CD4-positive, alpha-beta T cell treated with Interleukin-4 for 4 hours (primary cell): ENCODE results near the gene THYN1.

ENCODE experiments used
- DNase-seq: peaks from one replicate; pipeline ENCODE4 v3.0.0-alpha.2; 2020

The THYN1 gene

DNA sequence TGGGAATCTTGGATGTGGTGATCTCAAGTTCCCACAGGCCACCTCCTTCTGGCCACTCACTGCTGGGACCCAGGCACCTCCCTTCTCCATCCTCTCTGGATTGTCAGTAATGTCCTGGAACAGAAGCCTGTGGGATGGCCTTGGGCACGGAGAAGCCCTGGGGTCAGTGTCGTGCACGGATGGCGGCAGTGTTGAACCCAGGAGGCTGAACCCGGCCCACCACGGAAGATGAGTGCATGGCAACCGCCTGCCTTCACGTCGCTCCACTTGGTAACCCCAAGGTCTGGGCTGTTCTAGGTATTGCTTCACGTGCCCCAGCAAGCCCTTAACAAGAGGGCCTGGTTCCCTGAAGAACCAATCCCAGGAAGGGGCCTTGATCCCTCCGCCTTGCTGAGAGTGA, 7.1 kb downstream of the THYN1 start:
- DNase-seq: no peak

GRCh38 chr11:134245434-134245833, 7.7 kb downstream of the THYN1 start:
- no peak for DNase-seq

DNA sequence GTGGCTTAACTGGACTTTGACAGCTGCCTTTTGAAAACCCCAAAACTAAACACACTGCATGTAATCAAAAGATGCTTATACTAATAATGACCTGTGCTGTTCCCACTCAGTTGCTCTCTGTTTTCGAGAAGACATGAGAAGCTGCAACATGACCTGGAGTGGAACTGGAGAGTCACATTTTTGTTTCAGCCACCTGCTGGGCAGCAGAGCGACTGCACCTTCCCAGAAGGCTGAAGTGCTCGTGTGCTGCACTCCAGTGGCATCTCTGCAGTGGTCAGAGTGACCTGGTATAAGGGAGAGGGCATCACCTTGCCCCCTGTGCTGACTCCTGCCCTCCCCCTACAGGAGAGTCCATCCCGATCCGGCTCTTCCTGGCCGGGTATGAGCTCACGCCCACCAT, 8.6 kb downstream of the THYN1 start:
- DNase-seq: no peak

- no peak for DNase-seq
Observed at GRCh38 chr11:134243913-134244312, 9.2 kb downstream of the THYN1 start.

- no peak for DNase-seq
Observed at GRCh38 chr11:134242376-134242775, 10.8 kb downstream of the THYN1 start.

DNA sequence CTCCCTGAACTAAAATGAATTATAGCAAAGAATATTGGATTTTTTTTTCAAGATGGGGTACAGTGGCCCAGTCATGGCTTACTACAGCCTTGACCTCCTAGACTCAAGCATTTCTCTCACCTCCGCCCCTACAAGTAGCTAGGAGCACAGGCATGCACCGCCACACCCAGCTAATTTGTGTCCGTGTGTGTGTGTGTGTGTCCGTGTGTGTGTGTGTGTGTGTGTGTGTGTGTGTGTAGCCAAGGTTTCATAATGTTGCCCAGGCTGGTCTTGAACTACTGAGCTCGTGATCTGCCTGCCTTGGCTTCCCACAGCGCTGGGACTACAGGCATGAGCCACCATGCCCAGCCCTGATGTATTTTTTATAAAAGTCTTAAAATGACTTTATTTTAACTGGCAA, 12.6 kb downstream of the THYN1 start:
- DNase-seq: no peak

GRCh38 chr11:134238956-134239355, 14.2 kb downstream of the THYN1 start:
- DNase-seq: no peak

DNA sequence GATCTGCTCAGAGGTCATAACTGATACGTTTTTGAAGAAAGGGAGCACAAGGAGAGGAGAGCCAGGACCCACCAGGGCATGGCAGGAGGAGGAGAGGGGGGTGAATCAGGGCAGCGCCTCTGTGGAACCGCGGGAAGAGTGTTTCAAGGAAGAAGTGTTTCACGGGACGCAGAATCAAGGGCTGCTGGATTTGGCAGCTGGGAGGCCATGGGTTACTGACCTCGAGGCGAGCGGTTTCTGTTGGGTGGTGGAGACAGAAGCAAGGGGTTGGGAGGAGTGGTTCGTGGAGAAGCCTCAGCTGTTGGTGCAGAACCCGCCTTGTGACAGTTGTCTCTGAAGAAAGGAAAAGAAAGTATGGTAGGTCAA, 15.6 kb downstream of the THYN1 start:
- no peak for DNase-seq

DNA sequence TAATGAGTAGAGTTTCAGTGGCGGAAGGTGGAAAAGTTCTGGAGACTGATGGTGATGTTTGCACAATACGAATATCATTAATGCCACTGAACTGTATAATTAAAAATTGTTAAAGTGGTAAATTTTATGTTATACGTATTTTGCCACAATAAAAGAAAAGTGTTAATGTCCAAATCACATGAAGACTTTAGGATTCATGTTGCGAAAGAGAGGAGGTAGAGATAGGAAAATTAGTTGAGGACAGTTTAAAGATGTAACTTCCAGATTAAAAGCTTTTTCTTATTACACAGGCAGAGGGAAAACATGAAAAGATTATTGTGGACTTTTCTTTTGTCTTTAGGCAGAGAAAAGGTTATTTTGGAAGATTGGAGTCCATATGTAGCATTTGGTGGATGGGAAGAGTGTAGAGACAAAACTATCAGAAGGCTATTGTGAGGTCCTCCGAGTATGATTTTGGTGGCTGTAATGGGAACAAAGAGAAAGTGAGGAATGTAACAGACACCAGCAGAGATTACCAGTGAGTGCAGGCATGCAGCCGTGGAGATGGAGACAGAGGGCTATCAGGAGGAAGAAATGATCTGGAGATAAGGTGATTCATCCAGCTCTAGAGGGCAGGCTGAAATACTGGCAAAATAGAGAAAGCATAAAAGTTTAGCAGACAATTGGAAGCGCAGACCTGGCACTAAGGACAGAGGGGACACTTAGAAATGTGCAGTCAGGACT, 16.2 kb downstream of the THYN1 start:
- no peak for DNase-seq

DNA sequence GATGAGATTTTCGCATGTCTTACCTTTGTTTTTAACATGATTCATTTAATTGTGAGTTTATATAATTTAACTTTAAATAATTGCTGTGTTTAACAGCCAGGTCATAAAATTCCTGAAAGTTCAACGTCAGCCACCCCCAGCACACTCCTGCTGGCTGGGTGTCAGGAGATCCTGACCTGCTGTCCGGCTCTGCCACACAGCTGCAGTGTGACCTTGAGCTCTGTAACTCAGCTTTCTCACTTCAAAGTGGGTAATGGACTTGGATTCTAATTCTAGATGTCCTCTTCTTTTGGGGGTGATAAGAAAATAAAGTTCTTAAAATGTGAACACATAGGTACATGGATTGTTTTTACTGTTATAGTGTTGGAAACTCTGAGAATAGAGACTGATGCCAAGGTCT, 17.8 kb downstream of the THYN1 start:
- DNase-seq: no peak

DNA sequence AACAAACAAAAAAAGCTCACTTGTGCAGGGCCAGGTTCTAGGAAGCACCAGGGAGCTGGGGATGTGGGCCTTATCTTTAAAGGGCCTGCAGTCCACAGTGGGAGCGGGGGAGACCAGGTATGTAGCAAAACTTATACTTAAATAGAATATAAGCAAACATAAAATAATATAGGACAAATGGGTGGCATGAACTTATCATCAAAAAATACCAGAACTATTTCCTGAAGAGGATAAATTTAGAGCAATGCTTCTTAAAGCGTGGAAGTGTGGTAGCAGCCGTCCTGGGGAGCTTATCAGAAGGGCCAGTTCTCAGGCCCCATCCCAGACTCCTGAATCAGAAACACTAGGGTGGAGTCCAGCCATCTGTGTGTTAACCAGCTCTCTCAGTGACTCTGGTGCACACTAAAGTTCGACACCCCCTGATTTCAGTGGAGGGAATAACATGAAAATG, 19.4 kb downstream of the THYN1 start:
- no peak for DNase-seq

- DNase-seq: no peak
Observed at GRCh38 chr11:134231958-134232659, 21.0 kb downstream of the THYN1 start.

DNA sequence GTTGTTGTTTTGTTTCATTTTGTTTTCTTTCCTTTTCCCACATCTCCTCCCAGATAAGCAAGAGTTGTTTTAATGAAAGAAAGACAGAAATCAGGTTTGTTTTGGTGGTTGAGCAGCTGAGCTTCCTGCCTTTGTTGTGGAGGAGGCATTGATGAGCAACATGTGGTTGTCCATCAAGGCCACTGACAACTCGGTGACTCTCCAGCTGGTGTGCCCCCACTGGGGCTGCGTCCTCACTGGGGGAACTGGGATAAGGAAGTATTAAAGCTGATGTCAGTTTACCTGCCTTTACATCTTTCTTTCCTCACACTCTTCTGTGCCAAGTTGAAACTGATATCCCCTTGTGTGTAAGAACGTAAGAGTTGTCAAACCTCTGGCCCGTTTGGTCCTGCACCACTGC, 22.8 kb downstream of the THYN1 start:
- no peak for DNase-seq

DNA sequence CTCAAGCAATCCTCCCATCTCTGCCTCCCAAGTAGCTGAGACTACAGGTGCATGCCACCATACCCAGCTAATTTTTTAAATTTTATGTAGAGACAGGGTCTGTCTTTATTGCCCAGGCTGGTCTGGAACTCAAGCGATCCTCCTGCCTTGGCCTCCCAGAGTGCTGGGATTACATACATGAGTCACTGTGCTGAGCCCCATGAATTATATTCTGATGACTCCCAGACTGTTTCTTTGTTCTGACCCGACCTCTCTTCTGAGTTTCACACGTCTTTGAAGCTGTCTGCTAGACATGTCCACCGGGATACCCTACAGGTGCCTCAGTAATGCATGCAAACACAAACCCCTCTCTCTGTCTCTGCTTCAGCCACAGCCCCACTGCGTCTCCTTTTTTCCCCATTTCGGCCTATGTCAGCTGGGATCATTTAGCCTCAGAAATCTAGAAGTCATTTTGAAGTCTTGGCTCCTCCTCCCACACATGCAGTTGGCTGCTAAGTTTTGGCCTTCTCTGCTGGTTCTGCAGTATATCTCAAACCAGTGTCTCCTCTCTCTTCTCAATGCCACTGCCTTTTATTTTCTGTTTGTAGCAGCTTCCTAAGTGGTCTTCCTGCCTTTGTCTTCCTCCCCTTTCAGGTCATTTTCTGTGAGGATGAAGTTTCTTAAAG, 23.9 kb downstream of the THYN1 start:
- DNase-seq: no peak

DNA sequence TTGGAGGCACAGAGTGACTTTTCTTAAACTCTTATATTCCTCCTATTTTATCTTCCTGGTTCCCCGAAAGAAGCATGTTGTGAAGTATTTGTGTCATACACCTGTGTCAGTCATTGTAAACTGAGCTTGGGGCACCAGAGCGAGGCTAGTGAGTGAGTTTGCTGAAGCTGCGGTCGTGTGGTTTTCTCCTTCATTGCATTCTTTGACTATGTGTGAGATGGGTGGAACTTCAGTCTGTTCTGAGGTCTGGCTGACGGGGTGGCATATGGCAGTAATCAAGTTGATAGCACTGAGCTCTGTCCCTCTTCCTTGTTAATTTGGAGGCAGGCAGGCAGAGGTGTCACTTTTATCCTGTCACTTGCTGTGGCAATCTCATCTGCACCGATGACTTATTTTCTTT, 24.5 kb downstream of the THYN1 start:
- DNase-seq: peak; percentile 52

- DNase-seq: no peak
Observed at GRCh38 chr11:134226806-134227325, 26.3 kb downstream of the THYN1 start.

DNA sequence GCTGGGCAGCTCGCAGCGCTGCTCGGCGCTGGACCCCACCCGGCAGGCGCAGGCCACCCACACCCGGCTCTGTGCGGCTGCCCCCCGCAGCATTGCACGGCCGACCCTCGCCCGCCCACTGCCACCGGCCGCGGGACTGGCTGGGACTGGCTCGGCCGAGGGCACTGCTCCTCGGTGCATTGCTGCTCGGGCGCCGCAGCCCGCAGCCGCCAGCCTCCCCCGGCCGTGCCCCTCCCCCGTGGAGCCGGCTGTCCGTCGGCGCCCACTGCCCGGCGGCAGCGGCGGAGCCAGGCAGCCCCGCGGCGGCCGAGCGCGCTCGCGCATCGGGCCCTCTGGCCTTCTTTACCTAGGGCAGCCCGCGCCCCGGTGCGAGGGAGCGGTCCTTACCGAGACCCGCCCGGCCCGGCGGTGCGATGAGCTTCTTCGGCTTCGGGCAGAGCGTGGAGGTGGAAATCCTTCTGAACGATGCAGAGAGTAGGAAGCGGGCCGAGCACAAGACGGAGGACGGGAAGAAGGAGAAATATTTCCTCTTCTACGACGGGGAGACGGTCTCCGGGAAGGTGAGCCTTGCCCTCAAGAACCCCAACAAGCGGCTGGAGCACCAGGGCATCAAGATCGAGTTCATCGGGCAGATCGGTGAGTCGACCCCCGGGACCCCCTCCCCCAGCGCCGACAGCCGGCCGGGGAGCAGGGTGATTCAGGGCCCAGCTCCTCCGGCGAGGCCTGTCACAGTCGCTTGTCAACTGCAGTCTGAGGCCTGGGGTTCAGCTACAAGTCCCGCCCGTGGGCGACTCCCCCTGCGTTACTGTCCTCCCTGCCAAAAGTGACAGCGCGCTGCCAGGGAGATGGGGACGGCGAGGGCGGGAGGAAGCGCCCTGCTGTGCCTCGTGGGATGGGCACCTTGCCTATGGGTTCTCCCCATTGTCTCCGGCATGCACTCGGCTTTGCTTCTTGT, 28.2 kb downstream of the THYN1 start:
- peak; percentile 42 for DNase-seq

GRCh38 chr11:134223836-134224709, 29.1 kb downstream of the THYN1 start, which contains the start of the genes NCAPD3 and VPS26B:
TSS of gene NCAPD3 (minus strand) at chr11:134223967. CDS start at chr11:134223926, 41 bp downstream.
TSS of gene VPS26B (plus strand) at chr11:134224671. CDS start at chr11:134225123, 452 bp downstream.
- peak; percentile 94 for DNase-seq

GRCh38 chr11:134223121-134223520, 30.0 kb downstream of the THYN1 start:
- DNase-seq: no peak

GRCh38 chr11:134216816-134217215, 36.3 kb downstream of the THYN1 start:
- no peak for DNase-seq

DNA sequence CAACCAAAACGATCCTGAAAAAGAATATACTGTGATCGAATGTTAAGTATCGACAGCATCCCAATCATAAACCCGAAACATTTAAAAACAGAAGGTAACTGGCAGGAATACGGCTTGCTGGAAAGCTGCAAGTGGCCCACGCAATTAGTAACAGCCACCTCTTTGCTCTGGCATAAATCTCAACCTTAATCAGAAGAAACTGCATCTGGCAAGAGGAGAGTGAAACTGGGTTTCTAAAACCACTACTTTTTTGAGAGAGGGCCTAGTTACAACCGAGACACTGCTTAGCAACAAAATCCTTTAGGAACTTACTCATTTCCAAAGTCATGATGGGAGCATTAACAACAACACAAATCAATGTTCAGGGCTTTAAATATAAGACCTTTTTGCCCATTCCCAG, 37.3 kb downstream of the THYN1 start:
- DNase-seq: no peak
